HEK293 (cell line): ENCODE measurements around the gene OPN4.

ENCODE experiments used
- ZNF133 ChIP-seq: fragments of 450-650 bp; formaldehyde crosslinking; IDR thresholded peaks from 2 replicates; pipeline ENCODE4 v1.5.1; 2016; ENCODE audit warnings: missing biosample characterization, missing genetic modification characterization
- ZNF138 ChIP-seq: fragments of 450-650 bp; formaldehyde crosslinking; IDR thresholded peaks from 2 replicates; pipeline ENCODE4 v1.5.1; 2016; ENCODE audit warnings: missing biosample characterization, missing genetic modification characterization, borderline replicate concordance
- TF ChIP-seq, protein P1 (sequence below): fragments of 450-650 bp; formaldehyde crosslinking; IDR thresholded peaks from 2 replicates; pipeline ENCODE4 v1.5.1; 2016; ENCODE audit warnings: missing biosample characterization, missing genetic modification characterization

DNA sequence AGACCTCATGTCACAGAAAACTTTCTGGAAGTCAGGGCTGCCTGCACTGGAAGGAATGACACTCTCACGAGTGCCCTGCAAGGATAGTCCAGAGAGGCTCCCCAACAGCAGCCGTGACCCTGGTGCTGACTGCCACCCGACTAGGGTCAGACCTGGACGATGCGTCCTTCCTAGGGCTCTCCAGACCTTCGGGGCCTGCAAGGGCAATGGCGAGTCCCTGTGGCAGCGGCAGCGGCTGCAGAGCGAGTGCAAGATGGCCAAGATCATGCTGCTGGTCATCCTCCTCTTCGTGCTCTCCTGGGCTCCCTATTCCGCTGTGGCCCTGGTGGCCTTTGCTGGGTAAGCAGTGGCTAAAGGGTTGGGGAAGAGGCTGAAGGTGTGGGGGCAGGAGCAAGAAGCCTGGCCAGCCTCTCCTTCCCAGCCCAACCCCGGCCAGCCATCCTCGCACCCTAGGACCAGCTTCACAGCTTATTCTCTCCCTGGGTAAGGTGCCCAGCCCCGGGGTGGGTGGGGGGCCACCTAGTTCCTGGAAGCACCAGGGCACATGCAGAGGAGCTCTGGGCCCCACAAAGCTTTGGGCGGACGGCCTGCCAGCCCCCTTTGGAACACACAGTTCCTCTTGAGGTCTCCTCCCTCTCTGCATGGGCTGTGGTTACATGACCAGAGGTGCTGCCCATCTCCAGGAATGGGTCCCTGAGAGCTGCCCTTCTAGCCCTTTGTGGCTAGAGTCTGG, 5.5 kb downstream of the OPN4 start:
- TF ChIP-seq ZNF133 (tag by site-specific recombination) (no peak), ZNF138 (tag by site-specific recombination) (no peak)
- TF ChIP-seq, protein P1, sequence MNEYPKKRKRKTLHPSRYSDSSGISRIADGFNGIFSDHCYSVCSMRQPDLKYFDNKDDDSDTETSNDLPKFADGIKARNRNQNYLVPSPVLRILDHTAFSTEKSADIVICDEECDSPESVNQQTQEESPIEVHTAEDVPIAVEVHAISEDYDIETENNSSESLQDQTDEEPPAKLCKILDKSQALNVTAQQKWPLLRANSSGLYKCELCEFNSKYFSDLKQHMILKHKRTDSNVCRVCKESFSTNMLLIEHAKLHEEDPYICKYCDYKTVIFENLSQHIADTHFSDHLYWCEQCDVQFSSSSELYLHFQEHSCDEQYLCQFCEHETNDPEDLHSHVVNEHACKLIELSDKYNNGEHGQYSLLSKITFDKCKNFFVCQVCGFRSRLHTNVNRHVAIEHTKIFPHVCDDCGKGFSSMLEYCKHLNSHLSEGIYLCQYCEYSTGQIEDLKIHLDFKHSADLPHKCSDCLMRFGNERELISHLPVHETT (tag by site-specific recombination) = no peak
